DOHH2 (cell line): ENCODE results near the gene FTSJ1.

ENCODE experiments used
- H3F3A ChIP-seq: fragments of 200-600 bp; sonication (generic), shearing (Covaris generic); 2 replicates; pipeline ENCODE4 v1.6.0; 2016; ENCODE audit warnings: antibody characterized with exemption, mild to moderate bottlenecking; ENCODE audit not compliant: control insufficient read depth, insufficient read depth
- H3K27ac ChIP-seq: fragments of 200-600 bp; sonication (generic); 2 replicates; pipeline ENCODE4 v1.5.1; 2014; ENCODE audit warnings: low read depth, mild to moderate bottlenecking, low read length, moderate library complexity
- H3K27me3 ChIP-seq: fragments of 200-600 bp; sonication (generic); 2 replicates; pipeline ENCODE4 v1.6.1; 2014; ENCODE audit warnings: mild to moderate bottlenecking, low read length, mixed read lengths; ENCODE audit not compliant: control insufficient read depth
- H3K36me3 ChIP-seq: fragments of 200-600 bp; sonication (generic); 2 replicates; pipeline ENCODE4 v1.6.1; 2014; ENCODE audit warnings: mild to moderate bottlenecking, low read length, moderate library complexity, mixed read lengths; ENCODE audit not compliant: control insufficient read depth
- H3K4me1 ChIP-seq: fragments of 200-600 bp; sonication (generic); 2 replicates; pipeline ENCODE4 v1.6.1; 2014; ENCODE audit warnings: mild to moderate bottlenecking, low read length, mixed read lengths; ENCODE audit not compliant: control insufficient read depth
- H3K4me2 ChIP-seq: fragments of 200-600 bp; sonication (generic); 2 replicates; pipeline ENCODE4 v1.6.0; 2014; ENCODE audit warnings: mild to moderate bottlenecking, low read length, moderate library complexity
- H3K4me3 ChIP-seq: fragments of 200-600 bp; sonication (generic); 2 replicates; pipeline ENCODE4 v1.5.1; 2014; ENCODE audit warnings: mild to moderate bottlenecking, low read length, mixed read lengths
- H3K79me2 ChIP-seq: fragments of 200-600 bp; sonication (generic); 2 replicates; pipeline ENCODE4 v1.6.1; 2014; ENCODE audit warnings: mild to moderate bottlenecking, low read length, mixed read lengths; ENCODE audit not compliant: control insufficient read depth
- H3K9me2 ChIP-seq: fragments of 200-600 bp; sonication (generic); replicated peaks from 2 replicates; pipeline ENCODE4 v1.6.1; 2014; ENCODE audit warnings: mild to moderate bottlenecking, low read length, mixed read lengths; ENCODE audit not compliant: control insufficient read depth
- H3K9me3 ChIP-seq: fragments of 200-600 bp; sonication (generic); 2 replicates; pipeline ENCODE4 v1.6.1; 2014; ENCODE audit warnings: antibody characterized with exemption, low read length, mixed read lengths; ENCODE audit not compliant: control insufficient read depth, insufficient read depth
- H4K20me1 ChIP-seq: fragments of 200-600 bp; sonication (generic); 2 replicates; pipeline ENCODE4 v1.6.0; 2014; ENCODE audit warnings: low read depth, mild to moderate bottlenecking, antibody characterized with exemption, low read length, moderate library complexity; ENCODE audit not compliant: control insufficient read depth, insufficient read depth
- CTCF ChIP-seq: fragments of 200-600 bp; sonication (generic); IDR thresholded peaks from one replicate; pipeline ENCODE4 v1.5.1; 2014; ENCODE audit warnings: antibody characterized with exemption, mild to moderate bottlenecking, low read depth, low read length; ENCODE audit not compliant: poor library complexity, severe bottlenecking
- EZH2phosphoT487 ChIP-seq: fragments of 200-600 bp; sonication (generic); IDR thresholded peaks from 2 replicates; pipeline ENCODE4 v1.6.1; 2017; ENCODE audit warnings: borderline replicate concordance, mild to moderate bottlenecking, antibody characterized with exemption, low read length, moderate library complexity, mixed read lengths

FTSJ1 gene

DNA sequence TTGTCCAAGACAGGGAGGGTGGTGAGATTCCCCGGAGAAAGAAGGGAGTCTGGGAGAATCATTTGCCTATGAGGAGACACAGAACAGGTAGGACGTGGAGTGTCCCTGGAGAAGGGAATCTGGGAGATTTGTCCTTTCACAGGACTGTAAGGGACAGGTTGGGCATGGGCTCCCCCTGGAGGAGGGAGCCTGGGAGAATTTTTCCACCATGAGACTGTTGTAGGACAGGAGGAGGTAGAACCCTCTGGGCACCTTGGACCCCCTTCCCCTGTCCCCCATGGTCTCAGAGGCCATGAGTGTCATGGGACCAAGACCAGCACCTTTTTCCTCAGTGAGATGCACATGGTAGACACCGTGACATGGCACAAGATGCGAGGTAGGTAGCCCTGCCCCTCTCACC lies 35.6 kb downstream of the FTSJ1 start:
- H3K9me2 ChIP-seq: no peaks in the 10 kb centered on the region
- peaks cover 21% of the 10 kb centered on the region for H3K4me1 ChIP-seq
- H3K79me2 ChIP-seq: no peaks in the 10 kb centered on the region
- H3K4me3 ChIP-seq: no peak overlapping the region
- H3K27me3 ChIP-seq: no peaks in the 10 kb centered on the region
- no peaks in the 10 kb centered on the region for H3K36me3 ChIP-seq
- H3K9me3 ChIP-seq: no peaks in the 10 kb centered on the region
- no peak overlapping the region for H3K27ac ChIP-seq
- H3K4me2 ChIP-seq: no peak overlapping the region
- H4K20me1 ChIP-seq: no peaks in the 10 kb centered on the region
- H3F3A ChIP-seq: no peaks in the 10 kb centered on the region
- no peak for TF ChIP-seq EZH2phosphoT487
- TF ChIP-seq CTCF: peak; percentile 43

DNA sequence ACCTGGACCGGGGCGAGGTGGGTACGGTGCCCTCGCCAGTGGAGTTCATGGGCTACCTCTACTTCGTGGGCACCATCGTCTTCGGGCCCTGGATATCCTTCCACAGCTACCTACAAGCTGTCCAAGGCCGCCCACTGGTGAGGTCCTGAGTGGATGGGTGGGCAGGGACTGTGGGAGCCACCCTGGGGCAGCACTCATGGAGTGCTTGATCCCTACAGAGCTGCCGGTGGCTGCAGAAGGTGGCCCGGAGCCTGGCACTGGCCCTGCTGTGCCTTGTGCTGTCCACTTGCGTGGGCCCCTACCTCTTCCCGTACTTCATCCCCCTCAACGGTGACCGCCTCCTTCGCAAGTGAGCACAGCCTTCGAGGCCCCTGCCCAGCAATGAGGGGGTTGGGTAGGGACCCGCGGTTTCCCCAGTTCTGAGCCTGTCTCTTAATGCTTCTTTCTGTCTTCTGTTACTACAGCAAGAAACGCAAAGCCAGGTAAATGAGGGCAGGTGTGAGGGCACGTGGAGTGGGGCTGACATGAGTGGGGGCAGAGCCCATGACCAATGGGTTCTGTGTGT lies 36.5 kb downstream of the FTSJ1 start:
- Histone ChIP-seq H3F3A (no peaks in the 10 kb centered on the region), H3K9me3 (no peaks in the 10 kb centered on the region), H3K4me2 (no peak overlapping the region), H3K79me2 (no peaks in the 10 kb centered on the region), H3K9me2 (no peaks in the 10 kb centered on the region), H3K27ac (no peak overlapping the region), H3K4me3 (no peak overlapping the region), H3K36me3 (no peaks in the 10 kb centered on the region), H3K4me1 (peaks cover 21% of the 10 kb centered on the region), H4K20me1 (no peaks in the 10 kb centered on the region), H3K27me3 (no peaks in the 10 kb centered on the region)
- TF ChIP-seq CTCF (no peak), EZH2phosphoT487 (no peak)

GRCh38 chrX:48513670-48514069 lies 37.7 kb downstream of the FTSJ1 start:
- Histone ChIP-seq H3F3A (no peaks in the 10 kb centered on the region; the same call in 1 of the 2 replicates), H3K4me2 (no peak overlapping the region), H3K4me1 (peaks cover 20% of the 10 kb centered on the region), H3K27ac (no peak overlapping the region), H3K79me2 (no peaks in the 10 kb centered on the region), H3K9me2 (no peaks in the 10 kb centered on the region), H3K36me3 (no peaks in the 10 kb centered on the region), H4K20me1 (no peaks in the 10 kb centered on the region), H3K4me3 (no peak overlapping the region), H3K27me3 (no peaks in the 10 kb centered on the region), H3K9me3 (no peaks in the 10 kb centered on the region)
- TF ChIP-seq EZH2phosphoT487 (no peak), CTCF (no peak)
